Right kidney (tissue), 1 donor: ENCODE data around the gene NPRL2.

Source experiments
- DNase-seq: peaks from one replicate; pipeline ENCODE4 v3.0.0-alpha.2; 2016

Gene NPRL2

DNA sequence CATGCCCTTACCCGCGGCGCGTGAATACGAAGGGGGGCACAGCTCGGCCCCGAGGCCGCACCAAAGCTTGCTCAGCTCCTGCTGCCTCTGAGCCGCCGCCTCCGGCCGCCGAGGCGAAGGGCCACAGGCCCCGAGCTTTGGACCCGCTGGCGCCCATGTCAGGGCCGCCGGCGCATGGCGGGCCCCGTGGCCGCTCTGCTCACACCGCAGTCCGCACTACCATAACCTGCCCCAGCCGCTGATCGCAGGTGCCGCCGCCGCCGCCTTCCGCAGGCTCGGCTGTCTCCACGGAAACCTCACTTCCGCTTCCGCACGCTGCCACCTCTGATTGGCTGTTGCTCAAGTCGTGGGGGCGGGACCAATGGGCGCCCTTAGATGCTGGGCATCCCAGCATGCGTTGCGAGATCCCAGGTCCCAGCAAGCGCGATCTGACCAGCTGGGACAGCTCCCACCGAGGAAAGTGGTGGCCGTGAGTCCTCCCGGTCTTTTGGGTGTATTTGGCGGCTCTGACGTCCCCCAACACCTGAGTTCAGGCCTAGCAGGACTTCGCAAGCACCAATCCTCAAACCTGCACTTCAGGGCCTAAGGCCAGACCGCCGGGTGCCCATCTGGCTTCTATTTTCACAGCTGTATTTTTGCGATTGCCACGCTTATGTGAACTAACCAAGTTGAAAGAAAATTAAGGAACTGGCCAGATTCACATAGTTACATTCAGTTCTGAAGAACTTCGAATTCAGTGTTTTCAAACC, 22.5 kb downstream of the NPRL2 start, which contains the start of gene TUSC2:
Gene TUSC2, minus strand, starts transcription at position 281 of the 749 bp plus-strand sequence. Its CDS starts 124 bp downstream, at position 157.
- peak; percentile 85 for DNase-seq

DNA sequence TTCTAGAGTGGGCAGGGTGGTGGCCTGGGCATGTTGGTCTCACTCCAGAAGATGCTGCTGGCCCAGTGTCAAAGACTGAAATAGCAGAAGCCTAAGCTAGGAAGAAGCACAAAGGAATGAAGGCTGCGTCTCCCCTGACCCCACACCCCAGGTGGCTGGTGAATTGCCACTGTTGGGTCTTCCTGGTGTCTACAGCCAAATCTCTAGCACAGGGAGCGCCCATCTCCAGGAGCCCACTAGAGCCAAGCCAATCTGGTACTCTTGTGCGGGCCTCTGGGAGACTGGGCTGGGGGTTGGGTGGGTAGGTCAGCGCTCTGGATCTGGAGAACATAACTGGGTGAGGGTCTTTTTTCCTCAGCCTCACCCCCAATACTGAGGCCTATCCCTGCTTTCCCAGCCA, 23.4 kb downstream of the NPRL2 start:
- DNase-seq = no peak

DNA sequence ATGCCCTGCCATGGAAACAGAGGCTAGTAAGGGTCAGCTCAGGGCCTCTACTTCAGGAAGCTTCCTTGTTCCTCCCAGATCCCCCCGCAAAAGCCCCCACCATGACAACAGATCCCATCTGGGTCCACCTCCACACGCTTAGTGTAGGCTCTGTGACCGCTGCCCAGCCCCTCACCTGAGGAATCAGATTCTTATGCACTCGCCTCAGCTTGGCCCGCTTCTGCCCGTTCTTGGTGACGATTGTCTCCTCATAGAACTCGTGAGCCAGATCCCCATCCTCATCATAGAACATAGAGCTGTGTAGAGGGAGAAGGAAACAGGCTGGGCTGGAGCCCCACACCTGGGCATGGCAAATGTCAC, 24.4 kb downstream of the NPRL2 start:
- no peak for DNase-seq

DNA sequence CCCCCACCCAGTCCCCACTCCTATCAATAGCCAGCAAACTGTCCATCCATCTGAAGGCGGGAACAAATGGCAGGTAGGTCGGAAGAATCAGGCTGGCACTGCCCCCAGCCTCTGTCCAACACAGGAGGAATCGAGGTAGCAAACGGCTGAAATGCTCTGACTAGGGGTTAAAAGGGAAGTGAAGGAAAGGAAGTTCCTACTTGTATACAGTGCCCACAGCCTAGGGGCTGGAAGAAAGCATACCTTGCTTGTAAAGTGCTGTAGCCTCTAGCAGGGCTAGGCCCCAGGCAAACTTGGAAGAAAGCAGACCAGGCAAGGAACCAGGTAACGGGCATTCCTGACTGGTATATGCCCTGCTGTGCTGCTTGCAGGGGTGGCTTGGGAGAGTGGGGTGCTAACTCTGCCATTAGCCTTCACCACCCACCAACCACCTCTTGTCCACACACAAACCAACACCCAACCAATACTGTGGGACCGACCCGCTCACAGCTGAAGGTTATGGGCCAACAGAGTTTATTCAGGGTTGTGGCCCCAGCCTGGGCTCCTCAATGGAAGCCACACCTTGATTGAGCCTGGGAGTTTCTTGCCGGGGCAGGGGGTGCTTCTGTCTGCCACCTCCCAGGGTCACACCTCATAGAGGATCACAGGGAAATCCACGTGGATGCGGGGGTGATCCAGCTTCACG, 24.9 kb downstream of the NPRL2 start:
- no peak for DNase-seq

DNA sequence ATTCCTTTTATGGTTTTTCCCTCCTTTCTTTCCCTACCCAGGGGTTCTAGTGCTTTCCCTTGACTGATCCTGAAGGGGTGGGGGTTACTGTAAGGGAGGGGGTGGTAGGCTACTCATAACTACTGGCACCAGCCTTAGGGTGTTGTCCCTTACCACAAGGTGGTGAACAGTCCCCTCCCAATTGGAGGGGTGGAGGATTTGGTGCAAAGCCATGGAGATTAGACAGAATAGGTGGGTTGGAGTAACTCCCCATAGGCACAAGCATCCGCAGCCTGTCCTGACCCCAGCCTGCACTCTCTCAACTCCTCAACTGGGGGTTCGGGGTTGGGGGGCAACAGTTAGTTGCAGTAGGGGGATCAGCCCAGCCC, 25.5 kb downstream of the NPRL2 start:
- DNase-seq = no peak

DNA sequence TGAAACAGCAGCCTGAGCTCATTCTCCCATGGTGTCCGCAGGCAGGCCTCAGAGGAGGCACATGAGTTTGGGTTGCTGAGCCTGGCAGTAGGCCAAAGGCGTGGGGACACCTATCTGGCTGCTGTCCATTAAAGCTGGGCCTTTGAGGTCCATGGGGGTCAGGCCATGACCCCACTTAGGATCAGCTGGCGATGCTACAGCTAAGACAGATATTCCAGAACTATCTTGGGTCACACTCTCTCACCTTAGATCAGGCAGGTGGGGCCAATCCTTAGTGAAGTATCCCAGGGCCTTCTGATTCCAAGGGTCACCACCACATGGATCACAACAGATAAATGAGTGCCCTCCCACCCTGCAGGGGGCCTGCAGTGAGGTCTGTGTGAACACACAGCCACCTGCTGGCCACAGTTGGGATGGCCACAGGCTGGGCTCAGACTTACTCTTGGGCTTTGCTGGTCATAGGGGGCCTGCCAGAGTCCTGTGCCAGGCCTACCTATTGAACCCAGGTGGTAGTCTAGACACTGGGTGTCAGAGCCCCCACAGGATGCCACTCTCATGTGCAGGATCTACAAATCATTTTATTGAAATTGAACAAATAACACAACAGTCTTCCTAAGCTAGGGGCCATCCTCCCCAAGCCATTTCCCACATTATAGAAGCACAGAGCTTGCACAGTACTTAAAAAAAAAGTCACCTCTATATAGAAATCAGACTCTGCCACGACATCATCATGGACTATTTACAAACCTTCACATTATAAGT, 26.0 kb downstream of the NPRL2 start:
- DNase-seq = no peak

DNA sequence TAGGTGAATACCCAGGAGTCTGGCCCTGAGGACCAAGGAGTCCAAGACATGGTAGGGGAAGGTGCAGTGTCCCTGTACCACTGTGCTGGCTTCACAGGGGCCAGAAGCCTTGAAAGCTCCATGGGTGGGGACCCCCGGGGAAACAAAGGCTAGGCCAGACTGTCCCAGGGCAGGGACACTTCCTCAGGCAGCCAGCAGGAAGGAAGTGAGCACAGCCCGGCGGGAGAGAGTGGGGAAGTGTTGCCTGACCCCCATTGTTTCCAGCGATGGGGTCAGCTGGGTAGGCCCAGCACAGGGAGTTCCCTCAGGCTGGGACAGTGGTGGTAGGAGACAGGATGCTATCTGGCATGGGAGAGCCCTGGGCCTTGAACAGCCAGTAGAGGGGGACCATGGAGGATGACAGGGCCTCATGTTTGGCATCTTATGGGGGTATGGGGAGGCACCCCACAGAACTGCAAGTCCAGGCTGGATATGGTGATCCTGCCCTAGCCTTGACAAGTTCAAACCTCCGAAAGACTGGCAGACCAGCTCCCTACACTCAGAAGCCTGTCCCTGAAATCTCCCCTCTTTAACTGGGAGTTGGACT, 26.9 kb downstream of the NPRL2 start:
- no peak for DNase-seq

DNA sequence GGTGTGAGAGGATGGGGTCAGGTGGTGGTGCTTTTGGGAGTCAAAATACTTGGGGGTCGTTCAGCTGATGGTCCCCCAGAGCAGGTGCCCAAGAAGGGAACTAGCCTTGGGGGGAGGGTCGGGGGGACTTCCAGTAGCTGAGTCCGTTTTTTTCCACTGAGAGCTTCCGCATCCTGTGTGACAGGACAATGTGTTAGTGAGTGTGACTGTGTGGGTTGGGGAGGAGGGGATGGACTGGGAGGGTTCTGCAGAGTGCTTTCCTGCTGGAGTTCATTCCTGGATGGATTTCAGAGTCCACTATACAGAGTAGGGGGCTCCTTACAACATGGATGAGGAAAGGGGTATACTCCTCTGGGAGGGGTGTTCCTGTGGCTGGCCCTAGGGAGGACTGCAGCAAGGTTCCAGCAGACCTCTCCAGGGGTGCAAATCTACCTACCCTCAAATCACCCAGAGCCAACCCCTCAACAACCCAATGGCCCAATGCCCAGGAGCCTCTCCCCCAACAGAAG, 27.4 kb downstream of the NPRL2 start:
- DNase-seq = no peak

DNA sequence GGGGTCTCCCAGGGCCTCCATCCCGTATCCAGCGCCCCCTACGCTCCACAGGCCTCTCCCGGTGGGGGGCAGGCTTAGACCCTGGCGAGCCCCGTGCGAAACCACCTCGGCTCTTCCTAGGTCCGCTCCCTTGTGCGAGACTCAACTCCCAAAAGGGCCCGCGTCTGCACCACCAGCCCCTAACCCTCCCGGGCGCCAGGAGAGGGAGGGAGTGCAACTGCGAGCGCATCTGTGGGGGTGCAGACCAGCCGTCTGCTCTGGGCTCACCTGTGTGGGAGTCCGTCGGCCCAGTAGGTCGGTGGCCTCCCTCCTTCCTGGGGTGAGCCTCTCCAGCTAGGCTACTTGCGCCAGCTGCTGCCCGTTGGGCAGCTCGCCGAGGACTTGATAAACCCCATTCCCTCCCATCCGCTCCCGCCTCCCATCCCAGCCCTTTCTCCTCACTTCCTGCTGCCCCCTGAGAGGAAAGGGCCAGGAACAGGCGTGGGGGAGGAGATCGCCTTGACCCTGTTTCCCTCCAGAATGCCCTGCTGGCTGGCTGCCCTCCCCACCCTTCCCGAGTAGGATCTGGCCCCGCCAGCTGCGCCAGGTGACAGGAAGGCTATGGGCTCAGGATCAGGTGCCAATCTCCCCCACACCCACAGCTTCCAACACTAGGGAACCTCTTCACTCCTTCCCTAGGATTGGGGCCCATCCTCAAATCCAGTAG, 28.0 kb downstream of the NPRL2 start, which contains the start of gene HYAL2:
Gene HYAL2, minus strand, starts transcription at position 360 of the 706 bp plus-strand sequence. CDS start 2,256 bp downstream, outside the sequence.
- DNase-seq = peak; percentile 73

DNA sequence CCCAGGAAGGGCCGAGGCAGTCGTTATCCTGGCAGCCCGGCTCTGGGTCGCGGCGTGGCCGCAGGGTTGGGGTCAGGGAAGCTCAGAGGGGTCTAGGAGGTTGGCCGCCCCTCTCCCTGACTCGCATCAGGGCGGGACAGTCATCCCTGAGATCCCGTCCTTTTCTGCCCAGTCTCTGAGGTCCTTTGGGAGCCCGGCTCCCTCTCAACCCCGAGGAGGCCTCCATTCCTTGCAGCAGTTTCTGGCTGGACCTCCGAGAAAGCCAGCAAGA, 28.5 kb downstream of the NPRL2 start:
- DNase-seq = no peak

DNA sequence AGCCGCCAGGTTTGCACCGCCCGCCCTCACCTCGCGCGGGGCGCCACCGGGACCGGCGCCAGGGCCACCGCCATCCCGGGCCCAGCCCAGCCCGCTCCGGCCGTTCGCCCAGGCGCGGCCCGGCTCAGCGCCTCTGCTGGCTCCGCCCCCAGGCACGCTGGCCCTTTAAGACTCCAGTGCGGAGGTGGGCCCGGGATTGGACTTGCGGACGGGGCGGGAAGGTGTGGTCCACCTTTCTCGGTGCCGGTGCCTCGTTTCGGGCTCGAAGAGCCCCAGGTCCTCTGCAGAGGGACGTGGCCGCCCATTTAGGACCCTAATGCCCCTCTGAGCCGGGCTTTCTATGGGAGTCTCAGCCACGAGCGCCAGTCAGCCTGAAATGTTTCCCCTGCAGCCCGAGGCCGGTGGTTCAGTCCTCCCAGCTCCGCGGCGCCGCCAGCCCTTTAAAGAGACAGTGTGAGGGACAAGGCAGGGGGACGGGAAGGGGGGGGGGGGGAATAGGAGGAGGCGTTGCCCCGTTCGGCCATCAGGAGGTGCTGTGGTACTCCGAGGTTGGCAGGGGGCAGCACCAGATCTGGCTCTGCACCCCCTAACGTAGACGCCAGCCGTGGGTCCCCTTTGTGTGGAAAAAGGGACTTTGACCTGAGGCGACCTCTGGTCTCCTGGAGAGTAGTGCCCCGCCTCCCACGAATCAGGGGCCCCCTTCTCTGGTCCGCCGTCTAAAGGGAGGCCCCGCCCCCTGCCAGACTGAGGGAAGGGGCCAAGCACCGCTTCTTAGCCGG, 29.1 kb downstream of the NPRL2 start:
- peak; percentile 100 for DNase-seq

DNA sequence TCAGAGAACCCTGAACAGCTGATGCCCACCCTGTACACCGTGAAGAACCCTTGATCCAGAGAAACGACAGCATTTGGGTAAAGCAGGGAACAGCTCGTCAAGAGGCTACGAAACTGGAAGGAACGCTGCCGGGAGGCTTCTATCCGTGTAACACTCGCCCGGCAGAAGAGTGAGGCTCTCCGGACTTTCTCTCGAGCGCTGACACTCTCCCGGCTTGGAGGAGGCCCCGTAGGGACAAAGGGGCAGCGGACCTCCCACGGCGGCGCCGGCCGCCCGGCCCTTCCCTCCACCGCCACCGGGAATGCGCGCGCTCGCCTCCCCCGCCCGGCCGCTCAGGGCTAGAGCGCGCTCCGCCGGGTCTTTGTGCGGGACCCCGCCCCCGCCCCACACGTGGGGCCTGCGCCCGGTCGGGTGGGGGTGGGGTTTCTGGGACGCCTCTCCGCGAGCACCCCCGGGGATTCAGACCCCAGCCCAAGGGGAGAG, 29.7 kb downstream of the NPRL2 start:
- peak; percentile 99 for DNase-seq

DNA sequence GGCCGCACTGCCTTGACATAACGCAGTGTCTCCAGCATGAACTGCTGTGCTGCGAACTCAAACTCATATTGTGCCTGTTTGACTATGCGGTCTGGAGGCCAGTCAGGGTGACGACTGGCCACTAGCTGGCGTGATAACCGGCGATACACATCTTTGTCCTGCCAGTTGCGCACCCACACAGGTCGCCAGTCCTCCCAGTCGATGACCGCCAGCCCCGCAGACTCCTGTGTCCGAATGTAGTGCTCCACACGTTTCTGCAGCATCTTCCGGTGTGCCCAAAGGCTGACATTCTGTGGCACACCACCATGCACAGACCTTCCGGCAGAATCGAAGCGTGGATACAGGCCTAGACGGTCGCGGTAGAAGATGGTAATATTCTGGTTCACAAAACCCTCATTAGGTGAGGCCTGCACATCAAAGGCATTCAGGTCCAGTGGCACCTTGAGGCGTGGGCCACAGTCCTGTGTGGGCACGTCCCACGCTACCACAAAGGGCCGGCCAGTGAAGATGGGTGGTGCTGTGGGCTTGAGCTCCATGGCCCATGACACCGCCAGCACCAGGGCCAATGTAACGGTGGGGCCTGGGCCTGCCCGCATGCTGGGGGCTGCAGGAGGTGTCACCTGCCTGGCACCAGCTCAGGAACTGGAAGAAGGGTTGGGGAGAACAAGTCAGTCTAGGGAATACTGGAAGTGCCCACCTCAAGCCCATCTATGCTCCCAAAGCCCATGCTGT, 30.5 kb downstream of the NPRL2 start:
- DNase-seq = no peak

DNA sequence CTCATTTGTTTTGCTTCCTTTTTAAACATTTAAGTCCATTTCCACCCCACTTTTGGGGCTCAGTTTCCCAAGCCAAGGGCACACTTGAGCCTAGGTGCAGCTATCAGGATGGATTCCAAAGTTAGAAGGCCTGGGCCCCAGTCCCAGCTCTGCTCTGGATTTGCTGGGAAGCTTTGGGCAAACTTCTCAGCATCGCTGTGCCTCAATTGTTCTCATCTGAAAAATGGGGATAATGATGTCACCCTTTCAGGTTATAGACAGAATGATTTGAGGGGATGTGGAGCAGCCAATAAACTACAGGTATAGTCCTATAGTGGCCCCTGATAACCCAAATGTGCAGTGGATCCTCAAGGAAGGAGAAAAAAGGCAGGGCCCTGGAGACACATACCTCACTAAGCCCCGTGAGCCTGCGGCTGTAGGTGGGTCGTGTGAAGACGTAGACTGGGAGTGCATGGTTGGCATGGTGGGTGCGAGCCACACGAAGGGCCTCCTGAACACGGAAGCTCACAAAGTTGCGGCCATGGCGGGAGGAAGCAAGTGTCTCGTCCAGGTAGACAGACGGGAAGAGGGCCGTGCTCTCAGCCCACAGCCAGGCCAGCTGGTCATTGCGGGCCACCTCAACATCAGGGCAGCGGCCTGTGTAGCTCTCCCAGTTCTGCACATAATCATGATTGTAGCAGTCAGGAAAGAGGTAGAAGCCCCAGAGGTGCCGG, 31.2 kb downstream of the NPRL2 start:
- DNase-seq = no peak

DNA sequence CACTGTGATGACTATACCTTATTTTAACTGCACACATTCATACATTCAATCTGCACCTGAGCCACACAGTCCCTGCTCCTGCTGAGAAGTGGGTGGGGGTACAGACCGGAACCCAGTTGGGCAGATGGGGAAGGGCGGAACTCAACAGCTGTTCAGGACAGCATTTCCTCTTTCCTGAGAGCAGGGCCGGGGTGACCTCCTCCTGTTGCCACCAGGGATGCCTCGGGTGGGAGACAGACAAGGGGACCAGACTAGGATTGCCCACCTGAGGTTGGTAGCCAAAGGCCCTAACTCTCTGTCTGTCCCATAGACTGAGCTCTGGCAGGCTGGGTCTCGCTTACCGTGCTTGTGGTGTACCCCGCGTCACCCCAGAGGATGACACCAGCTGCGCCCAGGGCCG, 32.0 kb downstream of the NPRL2 start:
- DNase-seq = no peak

DNA sequence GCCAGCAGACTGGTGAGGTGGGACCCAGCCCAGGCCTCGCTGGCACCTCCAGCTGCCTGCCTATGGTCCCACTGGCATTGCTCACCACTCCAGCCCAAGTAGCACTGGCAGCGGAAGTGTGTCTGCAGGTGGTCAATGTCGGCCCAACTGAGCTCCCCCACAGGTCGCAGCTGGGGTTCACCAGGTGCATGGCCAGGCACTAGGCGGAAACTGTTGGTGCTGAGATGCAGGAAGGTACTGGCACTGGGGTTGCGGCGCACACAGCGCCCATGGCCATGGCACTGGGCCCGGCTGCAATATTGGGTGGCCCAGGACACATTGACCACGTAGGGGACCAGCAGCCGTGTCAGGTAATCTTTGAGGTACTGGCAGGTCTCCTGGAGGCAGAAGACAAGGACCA, 32.4 kb downstream of the NPRL2 start:
- DNase-seq = no peak

DNA sequence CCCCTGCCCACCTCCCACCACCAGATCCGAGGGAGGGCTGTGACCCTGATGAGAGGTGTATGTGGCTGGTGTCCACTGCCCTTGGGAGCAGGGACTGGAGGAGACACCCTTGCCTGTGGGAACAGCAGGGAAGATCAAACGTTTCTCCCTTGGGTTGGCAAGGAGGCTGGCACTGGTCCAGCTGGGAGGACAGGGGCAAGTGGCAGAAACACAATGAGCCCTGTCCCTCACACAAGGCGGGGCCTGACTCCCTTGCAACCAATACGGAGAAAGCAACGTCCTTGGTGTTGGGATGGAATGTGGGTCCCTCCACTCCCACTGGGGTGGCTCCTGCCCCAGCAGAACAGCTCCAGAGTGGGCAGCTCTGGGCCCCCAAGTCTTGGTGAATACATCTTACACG, 33.3 kb downstream of the NPRL2 start:
- DNase-seq = no peak

DNA sequence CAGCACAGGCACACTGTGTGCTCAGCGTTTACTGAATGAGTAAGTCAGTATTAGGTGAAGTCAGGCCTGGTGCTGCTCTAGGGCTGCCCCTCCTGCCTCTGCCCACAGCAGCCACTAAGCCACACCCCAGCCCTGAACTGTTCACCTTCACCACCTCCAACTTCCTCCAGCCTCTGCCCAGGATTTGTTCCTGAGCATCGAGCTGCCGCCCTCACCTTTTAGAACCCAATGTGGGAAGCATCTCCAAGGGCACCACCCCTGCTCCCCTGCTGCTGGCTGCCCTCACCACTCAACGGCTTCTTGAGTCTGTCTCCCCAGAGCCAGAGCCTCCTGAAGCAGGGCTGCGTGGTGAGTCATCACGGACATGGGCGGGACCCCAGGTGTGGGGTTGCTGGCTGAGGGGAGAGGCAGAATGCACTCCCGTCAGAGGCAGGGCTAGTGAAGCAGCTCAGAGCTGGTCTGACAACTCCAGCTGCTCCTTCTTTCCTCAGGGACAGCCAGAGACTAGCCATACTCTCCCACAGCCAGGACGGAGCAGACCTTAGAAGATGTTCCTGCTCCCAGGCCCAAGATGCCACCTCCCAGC, 33.8 kb downstream of the NPRL2 start:
- DNase-seq = no peak

DNA sequence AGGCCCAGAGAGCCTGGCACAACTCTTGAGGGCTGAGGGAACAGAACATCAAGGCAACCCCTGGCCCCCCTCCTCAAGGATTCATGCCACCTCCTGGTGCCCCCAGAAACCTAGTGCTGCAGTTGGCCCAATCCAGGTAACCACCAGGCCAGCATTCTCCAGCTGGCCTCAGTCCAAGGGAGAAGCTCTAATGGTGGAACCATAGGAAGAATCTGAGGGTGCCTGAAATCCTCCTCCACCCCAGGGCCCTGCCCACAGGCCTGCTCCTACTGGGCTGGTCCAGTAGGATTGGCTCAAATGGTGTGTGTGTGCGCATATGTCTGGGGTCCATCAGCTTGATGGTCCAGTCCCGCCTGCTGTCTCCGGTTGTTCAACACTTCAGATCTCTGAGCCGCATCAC, 35.8 kb downstream of the NPRL2 start:
- DNase-seq = no peak

DNA sequence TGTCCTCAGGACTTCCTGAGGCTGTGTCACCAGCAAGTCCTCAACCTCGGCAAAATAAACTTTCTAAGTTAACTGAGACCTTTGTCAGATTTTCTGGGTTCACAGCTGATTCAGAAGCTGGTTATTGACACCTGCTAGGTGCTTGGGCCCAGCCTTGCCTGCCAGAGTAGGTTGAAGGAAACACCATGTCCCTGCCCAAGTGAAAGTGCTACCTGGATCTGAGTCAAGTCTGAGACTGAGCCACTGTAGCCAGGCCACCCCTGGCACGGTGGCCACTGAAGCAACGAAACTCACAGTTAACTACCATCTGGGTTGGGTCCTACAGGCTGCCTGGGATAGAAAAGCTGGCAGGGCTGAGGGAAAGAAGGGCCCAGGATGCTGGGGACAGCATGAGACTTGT, 36.2 kb downstream of the NPRL2 start:
- DNase-seq = no peak
